Measurements from ENCODE around the gene RPRD1B. TPM values are rescaled to one million over a fixed set of nuclear protein-coding genes. Genes with fewer than 3 reads are reported as not detected.

The RPRD1B gene
- total RNA-seq, 2 experiments from 2014 or later, result 54.8 to 55.7 TPM

- DNase-seq, result no peak
- TF ChIP-seq CTCF (IDR thresholded peaks at IDR 0.05), result no peak
- Mint-ChIP-seq H3K9me3 (no peaks in the 10 kb centered on the region), H3K27ac (no peak overlapping the region), H3K27me3 (no peaks in the 10 kb centered on the region), H3K4me3 (no peak overlapping the region), H3K36me3 (ENCODE audit: low read depth) (no peaks in the 10 kb centered on the region), H3K4me1 (ENCODE audit: low read depth) (no peaks in the 10 kb centered on the region)
- no peaks in the 10 kb centered on the region for H3K36me3 ChIP-seq (ENCODE audit: insufficient read depth, low read length)
- ATAC-seq (ENCODE audit: poor library complexity), result no peak
- H3K4me3 ChIP-seq (ENCODE audit: low read length), result no peak overlapping the region
- intact Hi-C loops (cut with DNase I, micrococcal nuclease), result no loop called here
- H3K4me1 ChIP-seq (ENCODE audit: insufficient read depth, low read length), result no peaks in the 10 kb centered on the region
- no peaks in the 10 kb centered on the region for H3K9me3 ChIP-seq (ENCODE audit: control insufficient read depth in 1 of 2, insufficient read depth in 1 of 2, low read length in 2 of 2)
- CTCF ChIA-PET, result interaction anchor here (0.6 kb wide), 1 partner anchor 962 kb away, joined by 3 read pairs; no protein-coding TSS in a partner anchor
- no peak overlapping the region for H3K27ac ChIP-seq (ENCODE audit: low read depth in 1 of 2, low read length in 2 of 2)
- H3K27me3 ChIP-seq (ENCODE audit: control insufficient read depth in 1 of 2, insufficient read depth in 2 of 2, low read length in 2 of 2), result no peaks in the 10 kb centered on the region
- POLR2A ChIA-PET, result no interaction called here
These were observed 78.1 kb downstream of the RPRD1B start for GRCh38 chr20:38111366-38112232.

- POLR2A ChIA-PET, result no interaction called here
- CTCF ChIA-PET, result interaction anchor here (0.6 kb wide), 1 partner anchor 963 kb away, joined by 3 read pairs; no protein-coding TSS in a partner anchor
These were observed 78.8 kb downstream of the RPRD1B start for GRCh38 chr20:38112261-38112929.

GRCh38 chr20:38112930-38113294 lies 79.4 kb downstream of the RPRD1B start:
- Histone ChIP-seq H3K9me3 (ENCODE audit: control insufficient read depth in 1 of 2, insufficient read depth in 1 of 2, low read length in 2 of 2) (no peaks in the 10 kb centered on the region), H3K4me1 (ENCODE audit: insufficient read depth, low read length) (no peaks in the 10 kb centered on the region), H3K36me3 (ENCODE audit: insufficient read depth, low read length) (no peaks in the 10 kb centered on the region), H3K27me3 (ENCODE audit: control insufficient read depth in 1 of 2, insufficient read depth in 2 of 2, low read length in 2 of 2) (no peaks in the 10 kb centered on the region), H3K27ac (ENCODE audit: low read depth in 1 of 2, low read length in 2 of 2) (no peak overlapping the region), H3K4me3 (ENCODE audit: low read length) (no peak overlapping the region)
- H3K4me1 Mint-ChIP-seq (ENCODE audit: low read depth), result no peaks in the 10 kb centered on the region
- no peaks in the 10 kb centered on the region for H3K27me3 Mint-ChIP-seq
- H3K9me3 Mint-ChIP-seq, result no peaks in the 10 kb centered on the region
- ATAC-seq (ENCODE audit: poor library complexity) (no peak), DNase-seq (no peak)
- CTCF ChIA-PET, result no interaction called here
- no peak overlapping the region for H3K4me3 Mint-ChIP-seq
- intact Hi-C loops (cut with DNase I, micrococcal nuclease), result no loop called here
- H3K36me3 Mint-ChIP-seq (ENCODE audit: low read depth), result no peaks in the 10 kb centered on the region
- POLR2A ChIA-PET, result no interaction called here
- TF ChIP-seq CTCF (IDR thresholded peaks at IDR 0.05), result no peak
- no peak overlapping the region for H3K27ac Mint-ChIP-seq

More at GRCh38 chr20:38112261-38112929, 78.8 kb downstream of the RPRD1B start:
- H3K4me1 Mint-ChIP-seq (ENCODE audit: low read depth), result no peaks in the 10 kb centered on the region
- no peak overlapping the region for H3K27ac Mint-ChIP-seq
- no peak overlapping the region for H3K4me3 ChIP-seq (ENCODE audit: low read length)
- no peaks in the 10 kb centered on the region for H3K9me3 ChIP-seq (ENCODE audit: control insufficient read depth in 1 of 2, insufficient read depth in 1 of 2, low read length in 2 of 2)
- H3K4me1 ChIP-seq (ENCODE audit: insufficient read depth, low read length), result no peaks in the 10 kb centered on the region
- no peaks in the 10 kb centered on the region for H3K36me3 Mint-ChIP-seq (ENCODE audit: low read depth)
- H3K27me3 Mint-ChIP-seq, result no peaks in the 10 kb centered on the region
- no peaks in the 10 kb centered on the region for H3K36me3 ChIP-seq (ENCODE audit: insufficient read depth, low read length)
- no peak overlapping the region for H3K27ac ChIP-seq (ENCODE audit: low read depth in 1 of 2, low read length in 2 of 2)
- intact Hi-C loops (cut with DNase I, micrococcal nuclease), result no loop called here
- ATAC-seq (ENCODE audit: poor library complexity), result no peak
- no peak for DNase-seq
- H3K4me3 Mint-ChIP-seq, result no peak overlapping the region
- no peaks in the 10 kb centered on the region for H3K27me3 ChIP-seq (ENCODE audit: control insufficient read depth in 1 of 2, insufficient read depth in 2 of 2, low read length in 2 of 2)
- no peak for TF ChIP-seq CTCF (IDR thresholded peaks at IDR 0.05)
- no peaks in the 10 kb centered on the region for H3K9me3 Mint-ChIP-seq

All from CD4-positive, alpha-beta T cell (primary cell).